ENCODE measurements around the gene HS6ST3.
A peak's percentile ranks its signal among the peaks of the same experiment; 100 is the strongest.
"Not testable (repeated sequence)": the region's sequence is repeated elsewhere in the genome, so short reads cannot be mapped to it uniquely, and the experiment has no call there.

The HS6ST3 gene

GRCh38 chr13:96089749-96090239 is at the start of gene HS6ST3:
HS6ST3 (plus strand) TSS chr13:96090107.
- Histone ChIP-seq H3K27ac (peak within 1 kb of the TSS; percentile 61 to 72), H3K9me3 (no peaks in the 10 kb centered on the region), H3K27me3 (peaks cover 0 to 11% of the 10 kb centered on the region in 2 donors), H3K4me3 (peak within 1 kb of the TSS; percentile 62 to 65), H3K36me3 (no peaks in the 10 kb centered on the region), H3K4me1 (peaks cover 3 to 21% (median 9%) of the 10 kb centered on the region in 4 donors)
- TF ChIP-seq CTCF (IDR thresholded peaks at IDR 0.05), result no peak
- peak in 1 of 2 donors; percentile 72 for DNase-seq
- intact Hi-C loops (cut with DNase I; ENCODE audit: low total_unique reads), result loop anchor here (5.0 kb wide), 1 partner anchor 37 kb away; the partner anchor contains the start of gene UGGT2

DNA sequence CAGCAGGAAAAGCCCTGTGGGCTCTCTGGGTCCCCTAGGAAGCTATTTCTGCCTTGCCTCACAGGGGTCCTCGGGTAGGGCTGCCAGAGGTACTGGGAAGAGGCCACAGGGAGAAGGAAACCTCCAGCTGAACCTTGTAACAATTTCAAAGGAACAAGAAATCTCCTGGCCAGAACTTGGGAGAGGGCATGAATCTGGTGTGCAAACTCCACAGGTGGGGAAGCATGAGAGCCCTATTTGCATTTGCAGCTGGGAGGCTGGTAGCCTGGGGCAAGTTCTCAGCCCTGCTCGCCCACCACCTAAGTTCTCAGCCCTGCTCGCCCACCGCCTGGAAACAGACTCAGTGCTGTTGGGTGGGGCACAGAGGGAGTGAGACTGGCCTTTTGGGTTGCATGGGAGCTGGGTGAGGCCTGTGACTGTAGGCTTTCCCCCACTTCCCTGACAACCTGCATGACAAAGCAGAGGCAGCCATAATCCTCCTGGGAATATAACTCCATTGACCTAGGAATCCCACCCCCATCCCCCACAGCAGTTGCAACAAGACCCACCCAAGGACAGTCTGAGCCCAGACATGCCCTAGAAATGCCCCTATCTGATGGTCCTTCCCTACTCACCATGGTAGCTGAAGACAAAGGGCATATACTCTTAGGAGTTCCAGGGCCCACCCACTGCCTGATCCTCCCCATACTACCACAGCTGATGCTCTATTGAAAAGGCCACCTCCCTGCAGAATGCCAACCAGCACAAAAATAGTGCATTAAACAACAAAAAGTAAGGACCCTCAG is 48.4 kb upstream of the HS6ST3 start:
- no peak for TF ChIP-seq CTCF (IDR thresholded peaks at IDR 0.05)
- no peak overlapping the region for H3K4me3 ChIP-seq
- no peak overlapping the region for H3K27ac ChIP-seq
- H3K36me3 ChIP-seq, result peaks cover 0 to 3% (median 3%) of the 10 kb centered on the region in 3 donors
- peaks cover 0 to 4% (median 0%) of the 10 kb centered on the region in 3 donors for H3K9me3 ChIP-seq
- DNase-seq, result no peak
- H3K27me3 ChIP-seq, result no peaks in the 10 kb centered on the region
- intact Hi-C loops (cut with DNase I; ENCODE audit: low total_unique reads), result no loop called here
- H3K4me1 ChIP-seq, result no peaks in the 10 kb centered on the region

DNA sequence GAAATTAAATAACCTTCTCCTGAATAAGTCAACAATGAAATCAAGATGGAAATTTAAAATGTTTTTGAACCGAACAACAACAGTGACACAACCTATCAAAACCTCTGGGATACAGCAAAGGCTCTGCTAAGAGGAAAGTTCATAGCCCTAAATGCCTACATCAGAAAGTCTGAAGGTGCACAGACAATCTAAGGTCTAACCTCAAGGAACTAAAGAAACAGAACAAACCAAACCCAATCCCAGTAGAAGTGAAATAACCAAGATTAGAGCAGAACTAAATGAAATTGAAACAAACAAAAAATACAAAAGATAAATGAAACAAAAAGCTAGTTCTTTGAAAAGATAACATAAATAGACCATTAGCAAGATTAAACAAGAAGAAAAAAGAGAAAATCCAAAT is 45.7 kb upstream of the HS6ST3 start:
- H3K27me3 ChIP-seq, result no peaks in the 10 kb centered on the region
- H3K36me3 ChIP-seq, result peaks cover 0 to 7% (median 6%) of the 10 kb centered on the region in 3 donors
- intact Hi-C loops (cut with DNase I; ENCODE audit: low total_unique reads), result no loop called here
- H3K4me1 ChIP-seq, result no peaks in the 10 kb centered on the region
- TF ChIP-seq CTCF (IDR thresholded peaks at IDR 0.05), result no peak
- no peak for DNase-seq
- H3K9me3 ChIP-seq, result peaks cover 0 to 6% (median 0%) of the 10 kb centered on the region in 3 donors
- H3K4me3 ChIP-seq, result no peak overlapping the region
- no peak overlapping the region for H3K27ac ChIP-seq

DNA sequence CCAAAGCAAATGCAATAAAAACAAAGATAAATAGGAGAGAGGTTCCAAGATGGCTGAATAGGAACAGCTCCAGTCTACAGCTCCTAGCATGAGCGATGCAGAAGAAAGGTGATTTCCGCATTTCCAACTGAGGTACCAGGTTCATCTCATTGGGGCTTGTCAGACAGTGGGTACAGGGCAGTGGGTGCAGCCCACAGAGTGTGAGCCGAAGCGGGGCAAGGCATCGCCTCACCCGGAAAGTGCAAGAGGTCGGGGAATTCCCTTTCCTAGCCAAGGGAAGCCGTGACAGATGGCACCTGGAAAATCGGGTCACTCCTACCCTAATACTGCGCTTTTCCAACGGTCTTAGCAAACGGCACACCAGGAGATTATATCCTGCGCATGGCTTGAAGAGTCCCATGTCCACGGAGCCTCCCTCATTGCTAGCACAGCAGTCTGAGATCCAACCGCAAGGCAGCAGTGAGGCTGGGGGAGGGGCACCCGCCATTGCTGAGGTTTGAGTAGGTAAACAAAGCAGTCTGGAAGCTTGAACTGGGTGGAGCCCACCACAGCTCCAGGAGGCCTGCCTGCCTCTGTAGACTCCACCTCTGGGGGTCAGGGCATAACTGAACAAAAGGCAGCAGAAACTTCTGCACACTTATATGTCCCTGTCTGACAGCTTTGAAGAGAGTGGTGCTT is 43.3 kb upstream of the HS6ST3 start:
- DNase-seq; H3K4me3 ChIP-seq; intact Hi-C loops (cut with DNase I; ENCODE audit: low total_unique reads); H3K9me3 ChIP-seq; H3K27ac ChIP-seq; H3K4me1 ChIP-seq; H3K27me3 ChIP-seq; H3K36me3 ChIP-seq: not testable (repeated sequence)

DNA sequence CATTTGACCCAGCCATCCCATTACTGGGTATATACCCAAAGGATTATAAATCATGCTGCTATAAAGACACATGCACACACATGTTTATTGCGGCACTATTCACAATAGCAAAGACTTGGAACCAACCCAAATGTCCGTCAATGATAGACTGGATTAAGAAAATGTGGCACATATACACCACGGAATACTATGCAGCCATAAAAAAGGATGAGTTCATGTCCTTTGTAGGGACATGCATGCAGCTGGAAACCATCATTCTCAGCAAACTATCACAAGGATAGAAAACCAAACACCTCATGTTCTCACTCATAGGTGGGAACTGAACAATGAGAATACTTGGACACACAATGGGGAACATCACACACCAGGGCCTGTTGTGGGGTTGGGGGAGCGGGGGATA is 39.0 kb upstream of the HS6ST3 start:
- intact Hi-C loops (cut with DNase I; ENCODE audit: low total_unique reads), result loop anchor here (5.0 kb wide), 1 partner anchor 41 kb away; the partner anchor contains the start of gene HS6ST3
- not testable (repeated sequence) for H3K9me3 ChIP-seq, H3K36me3 ChIP-seq, DNase-seq, H3K27ac ChIP-seq, H3K4me3 ChIP-seq, H3K27me3 ChIP-seq
- peaks cover 0 to 10% (median 5%) of the 10 kb centered on the region in 4 donors for H3K4me1 ChIP-seq

GRCh38 chr13:96051491-96051890 is 38.4 kb upstream of the HS6ST3 start:
- H3K27me3 ChIP-seq, H3K9me3 ChIP-seq, DNase-seq, H3K36me3 ChIP-seq: not testable (repeated sequence)
- intact Hi-C loops (cut with DNase I; ENCODE audit: low total_unique reads), result loop anchor here (5.0 kb wide), 1 partner anchor 41 kb away; the partner anchor contains the start of gene HS6ST3
- Histone ChIP-seq H3K27ac (peak overlapping the region in 1 of 2 donors; percentile 81), H3K4me1 (peaks cover 0 to 10% (median 5%) of the 10 kb centered on the region in 4 donors), H3K4me3 (peak overlapping the region in 1 of 2 donors; percentile 79)

DNA sequence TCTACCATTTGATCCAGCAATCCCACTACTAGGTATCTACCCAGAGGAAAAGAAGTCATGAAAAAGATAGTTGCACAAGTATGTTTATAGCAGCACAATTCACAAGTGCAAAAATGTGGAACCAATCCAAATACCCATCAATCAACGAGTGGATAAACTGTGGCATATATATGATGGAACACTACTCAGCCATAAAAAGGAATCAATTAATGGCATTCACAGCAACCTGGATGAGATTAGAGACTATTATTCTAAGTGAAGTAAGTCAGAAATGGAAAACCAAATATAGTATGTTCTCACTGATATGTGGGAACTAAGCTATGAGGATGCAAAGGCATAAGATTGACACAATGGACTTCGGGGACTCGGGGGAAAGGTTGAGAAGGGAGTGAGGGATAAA is 38.0 kb upstream of the HS6ST3 start:
- Histone ChIP-seq H3K4me3 (peak overlapping the region; percentile 79 to 86), H3K4me1 (peaks cover 0 to 10% (median 5%) of the 10 kb centered on the region in 4 donors), H3K27ac (peak overlapping the region in 1 of 2 donors; percentile 81)
- H3K27me3 ChIP-seq, H3K36me3 ChIP-seq, DNase-seq, H3K9me3 ChIP-seq: not testable (repeated sequence)
- intact Hi-C loops (cut with DNase I; ENCODE audit: low total_unique reads), result loop anchor here (5.0 kb wide), 1 partner anchor 40 kb away; the partner anchor contains the start of gene HS6ST3

Data from tibial artery (tissue), 4 donors.